Activated effector memory CD4-positive, alpha-beta T cell treated with Interleukin-2 at 50 U/mL for 16 hours (primary cell): ENCODE results near the gene ACTR1B.
"Not testable (repeated sequence)": the region's sequence is repeated elsewhere in the genome, so short reads cannot be mapped to it uniquely, and the experiment has no call there.

Experiments used
- DNase-seq: peaks from one replicate; pipeline ENCODE4 v3.0.0-alpha.2; 2020

ACTR1B gene

GRCh38 chr2:97663962-97664635 is at the start of gene ACTR1B:
ACTR1B (minus strand) TSS chr2:97664044; CDS start chr2:97663890, 154 bp downstream.
- peak; percentile 96 for DNase-seq

GRCh38 chr2:97712693-97713295 is 49.0 kb upstream of the ACTR1B start:
- DNase-seq, result no peak

GRCh38 chr2:97712175-97712574 is 48.3 kb upstream of the ACTR1B start:
- not testable (repeated sequence) for DNase-seq

- no peak for DNase-seq
Measured at GRCh38 chr2:97711394-97711711, 47.5 kb upstream of the ACTR1B start.

GRCh38 chr2:97708608-97709007 is 44.8 kb upstream of the ACTR1B start:
- no peak for DNase-seq

- DNase-seq, result no peak
Measured at GRCh38 chr2:97708048-97708380, 44.2 kb upstream of the ACTR1B start.

GRCh38 chr2:97707362-97708047 is 43.7 kb upstream of the ACTR1B start:
- DNase-seq, result no peak

- DNase-seq, result no peak
Measured at GRCh38 chr2:97706708-97707345, 43.0 kb upstream of the ACTR1B start.

- no peak for DNase-seq
Measured at GRCh38 chr2:97706112-97706511, 42.3 kb upstream of the ACTR1B start.

- no peak for DNase-seq
Measured at GRCh38 chr2:97704989-97705388, 41.1 kb upstream of the ACTR1B start.

- DNase-seq, result no peak
Measured at GRCh38 chr2:97703741-97704140, 39.9 kb upstream of the ACTR1B start.

GRCh38 chr2:97702731-97703470 is 39.1 kb upstream of the ACTR1B start:
- DNase-seq, result no peak

- no peak for DNase-seq
Measured at GRCh38 chr2:97701851-97702465, 38.1 kb upstream of the ACTR1B start.

GRCh38 chr2:97701186-97701585 is 37.3 kb upstream of the ACTR1B start:
- DNase-seq, result no peak

GRCh38 chr2:97699765-97700444 is 36.1 kb upstream of the ACTR1B start:
- DNase-seq, result peak; percentile 44

GRCh38 chr2:97698530-97698929 is 34.7 kb upstream of the ACTR1B start:
- DNase-seq, result no peak

GRCh38 chr2:97697252-97698235 is 33.7 kb upstream of the ACTR1B start:
- peak; percentile 80 for DNase-seq

GRCh38 chr2:97695744-97696143 is 31.9 kb upstream of the ACTR1B start:
- no peak for DNase-seq

GRCh38 chr2:97693476-97693875 is 29.6 kb upstream of the ACTR1B start:
- DNase-seq, result no peak

- DNase-seq, result no peak
Measured at GRCh38 chr2:97691166-97691565, 27.3 kb upstream of the ACTR1B start.
